KMS-11 (cell line): ENCODE data around the gene ACADL.

ENCODE experiments used
- H2AFZ ChIP-seq: fragments of 200-600 bp; sonication (generic); 2 replicates; pipeline ENCODE4 v1.6.1; 2016; ENCODE audit warnings: antibody characterized with exemption, mixed run types, low read depth
- H3K27ac ChIP-seq: fragments of 200-600 bp; sonication (generic); 2 replicates; pipeline ENCODE4 v1.6.1; 2016; ENCODE audit warnings: mild to moderate bottlenecking, mixed run types
- H3K27me3 ChIP-seq: fragments of 200-600 bp; sonication (generic); 2 replicates; pipeline ENCODE4 v1.6.1; 2017; ENCODE audit warnings: mild to moderate bottlenecking, low read depth, mixed run types, moderate library complexity; ENCODE audit not compliant: insufficient read depth
- H3K36me3 ChIP-seq: fragments of 200-600 bp; sonication (generic); 2 replicates; pipeline ENCODE4 v1.6.1; 2017; ENCODE audit warnings: mild to moderate bottlenecking, mixed run types; ENCODE audit not compliant: insufficient read depth
- H3K4me1 ChIP-seq: fragments of 200-600 bp; sonication (generic); 2 replicates; pipeline ENCODE4 v1.6.1; 2016; ENCODE audit warnings: mild to moderate bottlenecking, low read depth, mixed run types; ENCODE audit not compliant: poor library complexity, severe bottlenecking
- H3K4me2 ChIP-seq: fragments of 200-600 bp; sonication (generic); 2 replicates; pipeline ENCODE4 v1.7.0; 2016; ENCODE audit warnings: mild to moderate bottlenecking, mixed run types
- H3K4me3 ChIP-seq: fragments of 200-600 bp; sonication (generic); IDR thresholded peaks from 2 replicates; pipeline ENCODE4 v1.6.1; 2017; ENCODE audit warnings: low read depth, low read length, mixed read lengths; ENCODE audit not compliant: insufficient read depth
- H3K79me2 ChIP-seq: fragments of 200-600 bp; sonication (generic); 2 replicates; pipeline ENCODE4 v1.6.1; 2016; ENCODE audit warnings: low read depth, mixed run types; ENCODE audit not compliant: insufficient read depth
- H3K9ac ChIP-seq: fragments of 200-600 bp; sonication (generic); 2 replicates; pipeline ENCODE4 v1.6.1; 2016; ENCODE audit warnings: mild to moderate bottlenecking, mixed run types
- H4K20me1 ChIP-seq: fragments of 200-600 bp; sonication (generic); 2 replicates; pipeline ENCODE4 v1.6.1; 2016; ENCODE audit warnings: mild to moderate bottlenecking, mixed run types; ENCODE audit not compliant: insufficient read depth
- CTCF ChIP-seq: fragments of 200-600 bp; sonication (generic); conservative IDR thresholded peaks from 2 replicates; pipeline ENCODE4 v1.6.1; 2017; ENCODE audit warnings: low read depth, mild to moderate bottlenecking, antibody characterized with exemption, low read length, moderate library complexity, mixed read lengths

ACADL gene

GRCh38 chr2:210157526-210157925 is 67.7 kb downstream of the ACADL start:
- H2AFZ ChIP-seq, result no peak overlapping the region
- peaks cover 4% of the 10 kb centered on the region; the same call in 1 of the 2 replicates for H3K36me3 ChIP-seq
- peaks cover 59% of the 10 kb centered on the region for H3K79me2 ChIP-seq
- H3K4me2 ChIP-seq, result no peak overlapping the region
- no peak overlapping the region for H3K4me3 ChIP-seq
- H3K27ac ChIP-seq, result no peak overlapping the region
- H3K4me1 ChIP-seq, result no peaks in the 10 kb centered on the region
- H4K20me1 ChIP-seq, result no peaks in the 10 kb centered on the region
- no peaks in the 10 kb centered on the region for H3K27me3 ChIP-seq
- no peak overlapping the region for H3K9ac ChIP-seq
- no peak for TF ChIP-seq CTCF

GRCh38 chr2:210147614-210148013 is 77.6 kb downstream of the ACADL start:
- no peak overlapping the region for H3K4me2 ChIP-seq
- no peak for TF ChIP-seq CTCF
- peaks cover 21% of the 10 kb centered on the region; the same call in 1 of the 2 replicates for H3K79me2 ChIP-seq
- no peak overlapping the region for H3K4me3 ChIP-seq
- peaks cover 4% of the 10 kb centered on the region; the same call in 1 of the 2 replicates for H4K20me1 ChIP-seq
- no peak overlapping the region for H3K27ac ChIP-seq
- H2AFZ ChIP-seq, result no peak overlapping the region
- no peak overlapping the region for H3K9ac ChIP-seq
- no peaks in the 10 kb centered on the region for H3K27me3 ChIP-seq
- H3K36me3 ChIP-seq, result 0 out of 2 replicates have a peak, but pooled peaks cover 2% of the 10 kb centered on the region
- H3K4me1 ChIP-seq, result no peaks in the 10 kb centered on the region
